GM23338 (cell line): ENCODE data around the gene METTL24. TPM values are rescaled to one million over a fixed set of nuclear protein-coding genes. Genes with fewer than 3 reads are reported as not detected.
A peak's percentile ranks its signal among the peaks of the same experiment; 100 is the strongest.

ENCODE experiments used
- ATAC-seq: fragments of 200-7000 bp; cut with Tn5 transposase; 3 replicates; pipeline ENCODE4 v1.9.1; 2020
- DNase-seq: peaks from one replicate; pipeline ENCODE4 v3.0.0-alpha.2; 2015; ENCODE audit warnings: low spot score
- H2AFZ ChIP-seq: fragments of 200-600 bp; sonication (generic); 2 replicates; pipeline ENCODE4 v1.8.0; 2016; ENCODE audit warnings: antibody characterized with exemption, mild to moderate bottlenecking, moderate library complexity
- H3F3A ChIP-seq: fragments of 200-600 bp; sonication (generic); replicated peaks from 2 replicates; pipeline ENCODE4 v1.8.0; 2017; ENCODE audit warnings: antibody characterized with exemption, mixed run types, low read depth
- H3K27ac ChIP-seq: fragments of 200-600 bp; sonication (generic); 2 replicates; pipeline ENCODE4 v1.6.1; 2016; ENCODE audit warnings: low read depth
- H3K27me3 ChIP-seq: fragments of 200-600 bp; sonication (generic); 2 replicates; pipeline ENCODE4 v1.8.0; 2016; ENCODE audit warnings: mild to moderate bottlenecking, mixed run types, moderate library complexity; ENCODE audit not compliant: insufficient read depth
- H3K36me3 ChIP-seq: fragments of 200-600 bp; sonication (generic); 2 replicates; pipeline ENCODE4 v1.8.0; 2016; ENCODE audit warnings: mild to moderate bottlenecking; ENCODE audit not compliant: insufficient read depth
- H3K4me1 ChIP-seq: fragments of 200-600 bp; sonication (generic); 2 replicates; pipeline ENCODE4 v1.8.0; 2016; ENCODE audit warnings: mild to moderate bottlenecking, moderate library complexity; ENCODE audit not compliant: insufficient read depth
- H3K4me2 ChIP-seq: fragments of 200-600 bp; sonication (generic); 2 replicates; pipeline ENCODE4 v1.7.1; 2017; ENCODE audit warnings: mixed run types
- H3K4me3 ChIP-seq: fragments of 200-600 bp; sonication (generic); 2 replicates; pipeline ENCODE4 v1.6.1; 2016; ENCODE audit warnings: mixed run types
- H3K79me2 ChIP-seq: fragments of 200-600 bp; sonication (generic); replicated peaks from 2 replicates; pipeline ENCODE4 v1.8.0; 2017; ENCODE audit warnings: mild to moderate bottlenecking; ENCODE audit not compliant: insufficient read depth
- H3K9me2 ChIP-seq: fragments of 200-600 bp; sonication (generic); 2 replicates; pipeline ENCODE4 v1.8.0; 2017; ENCODE audit not compliant: insufficient read depth
- H4K20me1 ChIP-seq: fragments of 200-600 bp; sonication (generic); replicated peaks from 2 replicates; pipeline ENCODE4 v1.8.0; 2017; ENCODE audit warnings: mild to moderate bottlenecking; ENCODE audit not compliant: insufficient read depth
- H3K27ac Mint-ChIP-seq: 2 replicates; pipeline ENCODE4 v1.8.0; 2020; ENCODE audit warnings: inconsistent platforms, mild to moderate bottlenecking, moderate library complexity, mixed read lengths
- H3K27me3 Mint-ChIP-seq: 3 replicates; pipeline ENCODE4 v1.8.0; 2022; ENCODE audit warnings: low read depth, mild to moderate bottlenecking, moderate library complexity, mixed read lengths, inconsistent platforms; ENCODE audit not compliant: insufficient read depth, poor library complexity
- H3K36me3 Mint-ChIP-seq: 3 replicates; pipeline ENCODE4 v1.8.0; 2021; ENCODE audit warnings: low read depth, mild to moderate bottlenecking, inconsistent platforms, moderate library complexity, mixed read lengths
- H3K4me1 Mint-ChIP-seq: 3 replicates; pipeline ENCODE4 v1.8.0; 2020; ENCODE audit warnings: mild to moderate bottlenecking, inconsistent platforms, mixed read lengths
- H3K4me3 Mint-ChIP-seq: 3 replicates; pipeline ENCODE4 v1.8.0; 2021; ENCODE audit warnings: moderate library complexity, mild to moderate bottlenecking, inconsistent platforms, mixed read lengths
- H3K9me3 Mint-ChIP-seq: 3 replicates; pipeline ENCODE4 v1.8.0; 2020; ENCODE audit warnings: moderate library complexity, mild to moderate bottlenecking, inconsistent platforms, mixed read lengths
- CREB1 ChIP-seq: fragments of 250-450 bp; sonication (Bioruptor Pico); IDR thresholded peaks from 2 replicates; pipeline ENCODE4 v1.5.0; 2020; ENCODE audit warnings: low read depth, mild to moderate bottlenecking, moderate library complexity
- CTCF ChIP-seq, 2 experiments: fragments of 200-600 bp in 1 of 2; sonication (generic) in 1 of 2; conservative IDR thresholded peaks; 2 replicates each; pipeline versions ENCODE4 v1.5.1 to v1.6.1; 2016 to 2017; ENCODE audit warnings: antibody characterized with exemption in 2 of 2, low read depth in 2 of 2, mild to moderate bottlenecking in 2 of 2, moderate library complexity in 1 of 2
- ETS1 ChIP-seq: IDR thresholded peaks from 2 replicates; pipeline ENCODE4 v1.6.1; 2016; ENCODE audit warnings: antibody characterized with exemption
- EZH2 ChIP-seq: fragments of 200-600 bp; sonication (generic); IDR thresholded peaks from one replicate; pipeline ENCODE4 v1.8.0; 2017; ENCODE audit warnings: antibody characterized with exemption, mild to moderate bottlenecking, low read depth; ENCODE audit not compliant: unreplicated experiment
- EZH2phosphoT487 ChIP-seq: fragments of 200-600 bp; sonication (generic); IDR thresholded peaks from one replicate; pipeline ENCODE4 v1.8.1; 2018; ENCODE audit warnings: antibody characterized with exemption; ENCODE audit not compliant: unreplicated experiment
- JUNB ChIP-seq: IDR thresholded peaks from one replicate; pipeline ENCODE4 v1.6.1; 2016; ENCODE audit warnings: antibody characterized with exemption; ENCODE audit not compliant: unreplicated experiment
- NANOG ChIP-seq: IDR thresholded peaks from 2 replicates; pipeline ENCODE4 v1.6.1; 2016; ENCODE audit warnings: antibody characterized with exemption, borderline replicate concordance
- POLR2AphosphoS5 ChIP-seq: IDR thresholded peaks from 2 replicates; pipeline ENCODE4 v1.6.1; 2016; ENCODE audit warnings: antibody characterized with exemption, low read depth
- STAT1 ChIP-seq: IDR thresholded peaks from one replicate; pipeline ENCODE4 v1.6.1; 2016; ENCODE audit warnings: antibody characterized with exemption; ENCODE audit not compliant: unreplicated experiment
- ZNF114 ChIP-seq: fragments of 250-450 bp; sonication (Bioruptor Pico); IDR thresholded peaks from 2 replicates; pipeline ENCODE4 v1.5.0; 2020; ENCODE audit warnings: mild to moderate bottlenecking, moderate library complexity
- ZNF331 ChIP-seq: fragments of 250-450 bp; sonication (Bioruptor Pico); IDR thresholded peaks from 2 replicates; pipeline ENCODE4 v1.5.0; 2020; ENCODE audit warnings: low read depth, mild to moderate bottlenecking, moderate library complexity
- ZNF462 ChIP-seq: fragments of 250-450 bp; sonication (Bioruptor Pico); IDR thresholded peaks from 2 replicates; pipeline ENCODE4 v1.5.0; 2020; ENCODE audit warnings: mild to moderate bottlenecking, moderate library complexity
- polyA plus RNA-seq: library from polyadenylated mRNA; unstranded; fragments of >200 nt; fragmentation: Nextera tagmentation; extraction: Ambion mirVana; gene quantifications from 2 replicates; pipeline ENCODE4 v1.2.1, GENCODE V29; 2016
- total RNA-seq: library from RNA; depleted of rRNA; stranded (reverse); fragments of >200 nt; shearing (Covaris generic); gene quantifications from 2 replicates; pipeline ENCODE4 v1.2.3, GENCODE V29; 2014

METTL24 gene
- total and polyA plus RNA-seq, 2 experiments from 2014 or later = 0.35 TPM; not detected in 1

- Histone ChIP-seq H3K4me1 (no peaks in the 10 kb centered on the region), H3K9me2 (peaks cover 6% of the 10 kb centered on the region; the same call in 1 of the 2 replicates), H3K79me2 (no peaks in the 10 kb centered on the region), H3K4me3 (no peak overlapping the region), H2AFZ (peak overlapping the region; percentile 15; the same call in 1 of the 2 replicates), H3K36me3 (no peaks in the 10 kb centered on the region), H4K20me1 (no peaks in the 10 kb centered on the region), H3K27ac (no peak overlapping the region), H3F3A (no peaks in the 10 kb centered on the region), H3K4me2 (no peak overlapping the region), H3K27me3 (no peaks in the 10 kb centered on the region)
- H3K9me3 Mint-ChIP-seq = peaks cover 3% of the 10 kb centered on the region; the same call in 2 of the 3 replicates
- ATAC-seq (no peak), DNase-seq (no peak)
- H3K4me3 Mint-ChIP-seq = no peak overlapping the region
- no peaks in the 10 kb centered on the region for H3K36me3 Mint-ChIP-seq
- H3K27ac Mint-ChIP-seq = no peak overlapping the region
- H3K27me3 Mint-ChIP-seq = no peaks in the 10 kb centered on the region
- H3K4me1 Mint-ChIP-seq = peaks cover 10% of the 10 kb centered on the region; the same call in 2 of the 3 replicates
- no peak for TF ChIP-seq ZNF331
- TF ChIP-seq NANOG = no peak
- no peak for TF ChIP-seq POLR2AphosphoS5
- TF ChIP-seq ZNF114 (CRISPR knock-in tag) = no peak
- TF ChIP-seq STAT1 = no peak
- no peak for TF ChIP-seq EZH2
- no peak for TF ChIP-seq ZNF462 (CRISPR knock-in tag)
- no peak for TF ChIP-seq EZH2phosphoT487
- no peak for TF ChIP-seq ETS1
- no peak for TF ChIP-seq CTCF (conservative IDR thresholded peaks at IDR 0.05; ENCODE audit: low read depth in 2 of 2)
- no peak for TF ChIP-seq CREB1
- TF ChIP-seq JUNB = no peak
These were observed 62.5 kb downstream of the METTL24 start for GRCh38 chr6:110295451-110296165.
